HG03469 (cell line): ENCODE results near the gene MACROD2.

ENCODE experiments used
- ATAC-seq: cut with Tn5 transposase; IDR thresholded peaks from one replicate; pipeline ENCODE4 v1.9.1; 2021; ENCODE audit warnings: mild to moderate bottlenecking, moderate library complexity, moderate number of reproducible peaks; ENCODE audit not compliant: unreplicated experiment

Gene MACROD2

DNA sequence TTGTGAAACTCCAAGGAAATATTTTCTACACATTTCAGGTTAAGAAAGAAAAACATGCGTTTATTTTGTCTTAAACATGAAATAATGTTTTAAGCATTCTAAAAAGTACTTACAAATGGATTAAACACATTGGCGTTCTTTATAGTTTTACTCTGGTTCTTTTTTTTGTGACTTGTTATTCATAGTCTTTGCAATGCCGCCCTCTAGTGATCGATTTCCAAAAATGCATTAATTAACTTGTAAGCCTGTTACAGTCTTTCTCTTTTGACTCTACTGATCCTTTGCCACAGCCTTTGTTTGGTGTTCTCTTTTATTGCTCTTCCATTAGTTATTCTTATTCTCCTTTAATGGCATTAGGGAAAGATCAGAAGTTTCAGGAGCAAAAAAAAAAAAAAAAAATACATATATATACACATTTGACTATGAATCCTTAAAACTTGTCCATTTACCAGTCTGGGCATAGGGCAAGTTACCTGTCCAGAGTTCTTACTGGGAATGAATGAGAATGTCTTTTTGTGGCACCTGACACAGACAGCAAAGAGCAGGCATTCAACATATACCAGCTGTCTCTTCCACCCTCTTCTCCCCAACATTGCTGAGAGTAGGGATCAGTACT lies 59.9 kb downstream of the MACROD2 start:
- ATAC-seq = peak; percentile 57

DNA sequence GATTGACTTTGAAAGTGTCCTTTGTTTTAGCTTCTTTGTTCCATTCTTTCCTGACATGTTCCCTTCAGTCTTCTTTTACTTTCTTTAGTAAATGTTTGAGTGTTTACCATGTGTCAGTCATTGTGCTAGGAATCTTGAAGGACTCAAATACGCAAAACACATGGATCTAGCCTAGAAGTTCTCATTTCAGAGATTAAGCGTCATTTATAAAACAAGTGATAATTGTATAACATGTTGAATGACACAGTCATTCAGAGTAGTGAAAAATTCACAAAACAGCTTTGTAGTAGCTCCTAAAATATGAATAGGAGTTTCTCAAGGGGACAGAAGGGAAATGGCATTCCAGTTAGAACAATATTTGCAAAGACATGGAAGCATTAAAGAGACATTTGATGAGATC lies 66.9 kb downstream of the MACROD2 start:
- no peak for ATAC-seq

DNA sequence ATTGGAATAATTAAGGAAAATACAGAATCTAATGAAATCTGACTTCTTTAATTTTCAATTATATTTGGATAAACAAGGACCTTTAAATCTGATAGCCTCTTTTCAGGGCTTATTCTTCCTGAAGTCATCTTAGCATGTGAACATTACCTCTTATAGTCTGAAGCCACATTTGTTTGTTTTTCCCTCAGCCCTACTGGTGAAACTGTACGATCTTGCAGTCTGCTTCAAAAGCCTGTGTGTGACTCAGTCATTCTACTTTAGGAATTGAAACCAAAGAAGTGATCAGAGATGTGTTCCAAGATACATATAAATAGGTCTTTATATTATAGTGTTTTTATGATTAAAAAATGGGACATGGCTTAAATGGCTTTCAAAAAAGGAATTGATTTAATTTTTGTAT lies 67.5 kb downstream of the MACROD2 start:
- ATAC-seq = no peak

DNA sequence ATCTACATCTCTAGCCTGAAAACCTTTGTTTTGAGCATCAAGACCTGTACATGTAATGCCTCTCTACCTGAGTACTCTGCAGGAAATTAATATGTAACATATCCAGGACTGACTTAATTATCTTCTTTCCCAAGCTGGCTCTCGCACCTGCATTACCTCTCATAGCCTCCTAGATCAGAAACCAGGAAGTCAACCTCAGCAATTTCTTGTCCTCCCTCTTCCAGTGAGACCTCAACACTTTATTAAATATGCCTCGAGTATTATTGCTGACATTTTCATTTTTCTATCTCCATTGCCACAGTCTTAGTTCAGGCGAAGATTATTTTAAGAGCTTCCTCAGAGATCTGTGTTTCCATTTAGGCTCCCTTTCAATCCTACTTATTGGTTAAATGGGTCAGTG lies 69.0 kb downstream of the MACROD2 start:
- ATAC-seq = no peak

GRCh38 chr20:14064921-14065320 lies 69.6 kb downstream of the MACROD2 start:
- ATAC-seq = no peak

DNA sequence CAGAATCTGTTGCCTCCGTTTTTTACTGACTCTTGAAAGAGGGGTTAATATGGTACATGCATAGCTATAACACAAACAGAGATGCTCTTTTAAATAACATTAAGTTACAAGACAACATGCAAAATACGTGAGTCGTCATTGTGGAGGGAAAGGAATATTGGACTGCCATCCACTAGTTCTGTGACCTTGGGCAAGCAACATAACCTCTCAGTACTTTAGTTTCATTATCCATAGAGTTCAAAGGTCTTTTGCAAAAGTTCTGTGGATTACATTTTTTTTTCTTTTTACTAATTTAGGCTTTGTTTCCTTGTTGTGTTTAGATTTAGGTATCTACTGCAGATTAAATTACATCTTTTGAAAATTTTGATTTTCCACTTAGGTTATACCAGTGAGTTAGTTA lies 70.5 kb downstream of the MACROD2 start:
- ATAC-seq = no peak

DNA sequence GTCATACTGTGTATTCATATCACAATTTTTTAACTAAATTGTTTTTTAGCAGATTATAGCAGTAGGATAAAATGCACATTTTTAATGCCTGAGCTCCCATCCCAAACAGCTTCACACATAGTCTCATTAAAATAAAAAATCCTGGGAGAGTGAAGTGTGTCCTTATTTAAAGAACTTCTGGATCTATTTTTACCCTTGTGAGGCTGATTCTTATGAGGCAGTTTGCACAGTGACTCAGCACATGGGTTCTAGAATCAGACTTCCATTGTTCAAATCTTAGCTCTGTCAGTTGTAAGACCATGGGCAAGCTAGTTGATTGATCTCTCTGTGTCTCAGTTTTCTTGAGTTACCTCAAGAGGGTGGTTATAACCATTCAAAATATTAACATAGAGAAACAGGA lies 72.3 kb downstream of the MACROD2 start:
- ATAC-seq = no peak

GRCh38 chr20:14069796-14070195 lies 74.5 kb downstream of the MACROD2 start:
- ATAC-seq = no peak

- no peak for ATAC-seq
These were observed 98.3 kb downstream of the MACROD2 start for GRCh38 chr20:14093652-14094051.

GRCh38 chr20:14098261-14098660 lies 102.9 kb downstream of the MACROD2 start:
- ATAC-seq = no peak

- no peak for ATAC-seq
These were observed 118.1 kb downstream of the MACROD2 start for GRCh38 chr20:14113416-14113815.

DNA sequence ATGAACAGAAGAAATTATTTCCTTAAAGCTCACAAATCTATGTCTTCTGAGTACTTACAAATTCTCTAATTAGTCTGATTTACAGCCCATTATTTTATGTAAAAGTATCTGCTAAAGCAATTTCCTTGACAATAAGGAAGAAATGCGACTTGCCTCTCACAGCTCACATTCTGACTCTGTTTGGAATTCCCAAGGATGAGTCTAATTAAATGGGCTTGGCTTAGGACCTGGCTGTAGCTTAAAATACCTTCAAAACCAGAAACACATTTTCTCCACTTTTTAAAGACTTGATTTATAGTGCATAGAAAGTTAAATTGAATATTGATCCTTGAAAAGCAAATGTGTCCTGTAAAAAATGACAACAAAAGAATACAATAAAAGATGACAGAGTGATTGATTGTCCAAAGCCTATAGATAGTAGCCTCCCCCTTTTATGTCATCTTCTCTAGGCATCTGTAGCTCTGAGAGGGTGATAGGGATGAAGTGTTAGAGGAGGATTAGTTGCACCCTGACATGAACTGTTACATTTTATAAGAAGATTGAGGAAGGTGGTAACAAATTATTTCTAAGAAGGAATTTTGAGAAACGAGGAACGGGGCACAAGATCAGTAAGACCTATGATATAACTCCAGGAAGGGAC lies 118.9 kb downstream of the MACROD2 start:
- ATAC-seq = no peak

DNA sequence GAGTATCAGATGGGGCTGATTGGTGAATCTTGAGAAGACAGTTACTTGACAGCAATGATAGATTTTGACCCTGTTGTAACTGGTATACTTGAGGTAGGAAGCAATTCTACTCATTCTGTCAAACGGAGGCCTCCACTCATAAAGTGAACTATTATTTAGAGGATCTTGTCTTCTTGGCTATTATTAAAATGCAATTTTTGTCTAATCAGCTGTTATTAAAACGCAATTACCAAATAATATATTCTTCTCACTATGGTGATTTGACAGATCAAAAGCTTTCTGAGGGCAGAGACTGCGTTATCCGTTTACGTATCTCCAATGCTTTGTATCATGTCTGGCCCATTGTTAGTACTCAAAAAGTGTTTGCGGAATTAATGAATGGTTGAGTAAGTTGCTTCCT lies 120.7 kb downstream of the MACROD2 start:
- ATAC-seq = no peak

- ATAC-seq = no peak
These were observed 122.5 kb downstream of the MACROD2 start for GRCh38 chr20:14117768-14118167.

DNA sequence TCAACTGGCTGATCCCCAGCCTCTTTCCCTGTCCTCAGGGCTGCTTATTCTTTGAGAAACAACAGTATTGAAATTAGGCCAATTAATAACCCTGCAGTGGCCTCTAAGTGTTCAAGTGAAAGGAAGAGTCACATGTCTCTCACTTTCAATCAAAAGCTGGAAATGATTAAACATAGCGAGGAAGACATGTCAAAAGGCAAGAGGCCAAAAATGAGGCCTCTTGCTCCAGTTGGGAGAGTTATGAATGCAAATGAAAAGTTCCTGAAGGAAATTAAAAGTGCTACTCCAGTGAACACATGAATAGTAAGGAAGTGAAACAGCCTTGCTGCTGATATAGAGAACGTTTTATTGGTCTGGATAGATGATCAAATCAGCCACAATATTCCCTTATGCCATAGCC lies 131.5 kb downstream of the MACROD2 start:
- no peak for ATAC-seq

DNA sequence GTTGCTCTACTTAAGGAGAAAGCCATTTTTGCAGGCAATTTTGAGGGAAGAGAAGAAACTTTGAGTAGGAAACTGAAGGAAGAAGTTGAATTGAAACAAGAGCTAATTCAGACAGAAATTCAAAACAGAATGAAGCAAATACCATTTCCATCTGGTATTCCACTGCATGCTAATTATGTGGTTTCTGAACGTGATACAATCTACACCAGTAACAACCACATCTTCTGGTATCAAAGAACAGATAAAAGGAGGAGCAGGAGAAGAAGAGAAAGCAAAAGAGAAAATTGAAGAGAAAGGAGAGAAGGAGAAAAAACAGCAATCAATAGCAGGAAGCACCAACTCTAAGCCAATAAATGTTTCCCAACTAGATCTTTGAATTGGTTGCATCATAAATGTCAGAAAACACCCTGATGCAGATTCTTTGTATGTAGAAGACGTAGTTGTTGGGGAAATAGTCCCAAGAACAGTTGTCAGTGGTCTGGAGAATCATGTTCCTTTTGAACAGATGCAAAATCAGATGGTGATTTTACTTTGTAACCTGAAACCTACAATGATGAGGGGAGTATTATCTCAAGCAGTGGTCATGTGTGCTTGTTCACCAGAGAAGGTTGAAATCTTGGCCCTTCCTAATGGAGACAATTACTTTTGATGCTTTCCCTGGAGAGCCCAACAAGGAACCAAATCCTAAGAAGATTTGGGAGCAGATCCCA lies 132.4 kb downstream of the MACROD2 start:
- ATAC-seq = no peak

- no peak for ATAC-seq
These were observed 138.7 kb downstream of the MACROD2 start for GRCh38 chr20:14134004-14134403.

DNA sequence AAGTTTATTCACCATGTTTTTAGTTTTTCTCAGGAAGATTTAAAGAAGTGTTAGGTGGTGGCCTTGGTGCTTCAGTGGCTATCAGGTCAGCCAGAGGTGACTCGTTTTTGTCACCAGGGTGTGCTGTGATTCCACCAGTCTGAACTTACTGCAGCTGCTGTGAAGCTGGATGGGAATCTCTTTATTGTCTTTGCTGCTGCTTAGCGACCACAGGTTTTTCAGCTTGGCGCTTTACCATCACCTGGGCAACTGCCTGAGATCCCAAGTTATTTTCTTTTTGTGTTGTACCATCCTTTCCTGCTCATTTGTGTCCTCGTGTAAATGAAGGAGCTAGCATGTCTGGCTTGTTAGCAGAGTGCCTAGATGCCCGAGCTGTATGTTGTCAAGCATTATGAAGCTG lies 146.9 kb downstream of the MACROD2 start:
- ATAC-seq = no peak

DNA sequence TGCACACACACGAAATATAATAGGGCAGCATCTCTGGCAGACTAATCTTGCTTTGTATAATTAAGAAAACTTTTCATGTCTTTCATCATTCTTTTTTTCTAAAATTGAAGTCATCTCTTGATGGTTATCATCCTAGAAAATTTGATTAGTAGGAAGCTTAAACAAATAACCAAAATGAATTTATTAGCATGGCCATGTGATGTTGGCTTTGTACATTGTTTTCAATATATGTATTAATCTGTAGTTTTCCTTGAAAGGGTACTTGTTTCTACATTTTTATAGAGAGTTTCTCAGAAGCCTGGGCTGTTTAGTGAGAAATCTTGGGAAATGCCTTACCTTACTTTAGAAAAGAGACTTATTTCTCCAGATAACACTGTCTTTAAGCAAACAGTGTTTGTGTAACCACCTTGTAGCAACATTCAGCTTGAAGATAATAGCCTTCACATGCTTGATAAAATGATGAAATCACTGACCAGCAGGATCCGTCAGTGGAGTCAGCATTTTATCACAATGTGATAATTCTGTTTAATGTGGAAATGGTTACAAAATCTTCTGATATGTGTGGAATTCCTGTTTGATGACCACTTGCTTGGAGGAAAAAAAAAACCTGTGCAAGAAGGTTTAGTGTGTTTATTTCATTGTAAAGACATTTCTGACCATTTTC lies 147.8 kb downstream of the MACROD2 start:
- ATAC-seq = no peak

GRCh38 chr20:14148042-14148441 lies 152.7 kb downstream of the MACROD2 start:
- ATAC-seq = no peak

GRCh38 chr20:14155361-14155760 lies 160.0 kb downstream of the MACROD2 start:
- no peak for ATAC-seq

GRCh38 chr20:14178528-14178927 lies 183.2 kb downstream of the MACROD2 start:
- ATAC-seq = no peak
